Measurements from ENCODE around the gene MUC5AC. TPM values are rescaled to one million over a fixed set of nuclear protein-coding genes. Genes with fewer than 3 reads are reported as not detected.
"Not testable (repeated sequence)": the region's sequence is repeated elsewhere in the genome, so short reads cannot be mapped to it uniquely, and the experiment has no call there.

MUC5AC gene
- total RNA-seq, 1 donor from 2014 or later = 0.11 TPM

GRCh38 chr11:1171985-1172728, 14.4 kb downstream of the MUC5AC start:
- Histone ChIP-seq H3K4me1 (no peaks in the 10 kb centered on the region), H3K36me3 (no peaks in the 10 kb centered on the region), H3K27ac (no peak overlapping the region), H3K27me3 (no peaks in the 10 kb centered on the region), H3K4me3 (no peak overlapping the region), H3K9me3 (no peaks in the 10 kb centered on the region)
- TF ChIP-seq CTCF (IDR thresholded peaks at IDR 0.05) = no peak
- DNase-seq (ENCODE audit: low spot score in 2 of 2) = no peak
- intact Hi-C loops (cut with DNase I) = no loop called here

- H3K27me3 ChIP-seq = no peaks in the 10 kb centered on the region
- no peaks in the 10 kb centered on the region for H3K36me3 ChIP-seq
- H3K9me3 ChIP-seq = no peaks in the 10 kb centered on the region
- H3K4me1 ChIP-seq = no peaks in the 10 kb centered on the region
- no peak overlapping the region for H3K27ac ChIP-seq
- H3K4me3 ChIP-seq = no peak overlapping the region
- no peak for DNase-seq (ENCODE audit: low spot score in 2 of 2)
- TF ChIP-seq CTCF (IDR thresholded peaks at IDR 0.05) = no peak
- intact Hi-C loops (cut with DNase I) = no loop called here
These were observed 15.0 kb downstream of the MUC5AC start for GRCh38 chr11:1172729-1173117.

GRCh38 chr11:1173396-1173795, 15.6 kb downstream of the MUC5AC start:
- H3K4me1 ChIP-seq; H3K27me3 ChIP-seq; H3K4me3 ChIP-seq; H3K36me3 ChIP-seq; DNase-seq (ENCODE audit: low spot score in 2 of 2); intact Hi-C loops (cut with DNase I); H3K27ac ChIP-seq; H3K9me3 ChIP-seq: not testable (repeated sequence)

- Histone ChIP-seq H3K4me1 (no peaks in the 10 kb centered on the region), H3K4me3 (no peak overlapping the region), H3K36me3 (no peaks in the 10 kb centered on the region), H3K27ac (no peak overlapping the region), H3K27me3 (no peaks in the 10 kb centered on the region), H3K9me3 (no peaks in the 10 kb centered on the region)
- no peak for DNase-seq (ENCODE audit: low spot score in 2 of 2)
- intact Hi-C loops (cut with DNase I) = no loop called here
- TF ChIP-seq CTCF (IDR thresholded peaks at IDR 0.05) = no peak
These were observed 17.0 kb downstream of the MUC5AC start for GRCh38 chr11:1174441-1175370.

- Histone ChIP-seq H3K27ac (no peak overlapping the region), H3K36me3 (no peaks in the 10 kb centered on the region), H3K9me3 (no peaks in the 10 kb centered on the region), H3K27me3 (no peaks in the 10 kb centered on the region), H3K4me1 (no peaks in the 10 kb centered on the region), H3K4me3 (no peak overlapping the region)
- intact Hi-C loops (cut with DNase I) = no loop called here
- DNase-seq (ENCODE audit: low spot score in 2 of 2) = no peak
- no peak for TF ChIP-seq CTCF (IDR thresholded peaks at IDR 0.05)
These were observed 17.9 kb downstream of the MUC5AC start for GRCh38 chr11:1175461-1176223.

All from ascending aorta (tissue), 2 donors.